ENCODE measurements around the gene RPS6KA4. TPM values are rescaled to one million over a fixed set of nuclear protein-coding genes. Genes with fewer than 3 reads are reported as not detected.

The RPS6KA4 gene
- total and polyA plus RNA-seq, 2 of the 13 experiments (the other 11 are each of a cell fraction or from before 2014, with no cell fraction given), result 8.9 to 14.2 TPM

DNA sequence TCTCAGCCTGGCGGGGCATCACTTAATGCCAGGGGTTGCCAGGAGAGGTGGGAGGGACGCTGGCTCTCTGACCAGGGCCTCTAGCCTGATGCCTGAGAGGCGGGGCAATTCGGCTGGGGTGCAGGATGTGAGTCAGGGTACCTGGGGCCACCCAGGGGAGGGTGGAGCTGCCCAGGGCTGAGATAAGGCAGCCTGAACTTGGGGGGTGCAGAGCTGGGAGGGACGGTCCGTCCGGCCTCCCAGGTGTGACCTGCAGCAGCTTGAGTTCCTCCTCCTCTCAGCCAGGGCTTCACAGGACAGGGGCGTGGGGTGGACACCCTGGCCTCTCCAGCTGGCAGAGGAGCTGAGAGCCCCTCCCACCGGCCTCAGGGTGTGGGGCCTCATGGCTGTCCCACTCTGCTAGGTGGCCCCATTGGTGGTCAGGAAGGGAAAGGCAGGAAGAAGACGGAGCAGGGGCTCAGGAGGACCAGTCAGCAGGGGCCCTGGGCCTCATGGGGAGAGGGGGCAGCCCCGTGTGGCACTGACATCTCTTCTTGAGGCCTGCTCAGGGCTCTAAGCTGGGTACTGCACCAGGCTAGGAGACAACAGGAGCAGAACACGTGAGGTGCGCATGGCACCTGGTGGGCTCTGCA, 942 bp upstream of the RPS6KA4 start (continued):
- TF ChIP-seq ZNF383 (CRISPR knock-in tag; IDR thresholded peaks at IDR 0.05; ENCODE audit: borderline replicate concordance), result no peak
- no peak for TF ChIP-seq ZNF672 (CRISPR knock-in tag; IDR thresholded peaks at IDR 0.05)
- TF ChIP-seq GPN1 (CRISPR knock-in tag; IDR thresholded peaks at IDR 0.05; ENCODE audit: borderline replicate concordance), result no peak
- 0 out of 2 replicates have a peak, but pooled peaks have one; percentile 5 for TF ChIP-seq ZNF558 (CRISPR knock-in tag; IDR thresholded peaks at IDR 0.05; ENCODE audit: borderline replicate concordance)
- no peak for TF ChIP-seq ZNF577 (CRISPR knock-in tag; IDR thresholded peaks at IDR 0.05; ENCODE audit: borderline replicate concordance, low read depth)
- no peak for TF ChIP-seq MED13 (CRISPR knock-in tag; IDR thresholded peaks at IDR 0.05)
- no peak for TF ChIP-seq FOXK2 (IDR thresholded peaks at IDR 0.05)
- no peak for TF ChIP-seq YEATS2 (CRISPR knock-in tag; IDR thresholded peaks at IDR 0.05; ENCODE audit: borderline replicate concordance)
- TF ChIP-seq MTF1 (CRISPR knock-in tag; IDR thresholded peaks at IDR 0.05), result no peak
- no peak for TF ChIP-seq CEBPG (CRISPR knock-in tag; IDR thresholded peaks at IDR 0.05)
- TF ChIP-seq, protein P1, sequence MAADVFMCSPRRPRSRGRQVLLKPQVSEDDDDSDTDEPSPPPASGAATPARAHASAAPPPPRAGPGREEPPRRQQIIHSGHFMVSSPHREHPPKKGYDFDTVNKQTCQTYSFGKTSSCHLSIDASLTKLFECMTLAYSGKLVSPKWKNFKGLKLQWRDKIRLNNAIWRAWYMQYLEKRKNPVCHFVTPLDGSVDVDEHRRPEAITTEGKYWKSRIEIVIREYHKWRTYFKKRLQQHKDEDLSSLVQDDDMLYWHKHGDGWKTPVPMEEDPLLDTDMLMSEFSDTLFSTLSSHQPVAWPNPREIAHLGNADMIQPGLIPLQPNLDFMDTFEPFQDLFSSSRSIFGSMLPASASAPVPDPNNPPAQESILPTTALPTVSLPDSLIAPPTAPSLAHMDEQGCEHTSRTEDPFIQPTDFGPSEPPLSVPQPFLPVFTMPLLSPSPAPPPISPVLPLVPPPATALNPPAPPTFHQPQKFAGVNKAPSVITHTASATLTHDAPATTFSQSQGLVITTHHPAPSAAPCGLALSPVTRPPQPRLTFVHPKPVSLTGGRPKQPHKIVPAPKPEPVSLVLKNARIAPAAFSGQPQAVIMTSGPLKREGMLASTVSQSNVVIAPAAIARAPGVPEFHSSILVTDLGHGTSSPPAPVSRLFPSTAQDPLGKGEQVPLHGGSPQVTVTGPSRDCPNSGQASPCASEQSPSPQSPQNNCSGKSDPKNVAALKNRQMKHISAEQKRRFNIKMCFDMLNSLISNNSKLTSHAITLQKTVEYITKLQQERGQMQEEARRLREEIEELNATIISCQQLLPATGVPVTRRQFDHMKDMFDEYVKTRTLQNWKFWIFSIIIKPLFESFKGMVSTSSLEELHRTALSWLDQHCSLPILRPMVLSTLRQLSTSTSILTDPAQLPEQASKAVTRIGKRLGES (CRISPR knock-in tag; IDR thresholded peaks at IDR 0.05; ENCODE audit: borderline replicate concordance), result no peak
- TF ChIP-seq ZMAT3 (CRISPR knock-in tag; conservative IDR thresholded peaks at IDR 0.05), result 0 out of 2 replicates have a peak, but pooled peaks have one; percentile 24
- no peak for TF ChIP-seq NFKBIZ (CRISPR knock-in tag; IDR thresholded peaks at IDR 0.05)
- TF ChIP-seq ZNF772 (CRISPR knock-in tag; IDR thresholded peaks at IDR 0.05), result peak; percentile 45; the same call in 1 of the 2 replicates
- TF ChIP-seq, protein P2, sequence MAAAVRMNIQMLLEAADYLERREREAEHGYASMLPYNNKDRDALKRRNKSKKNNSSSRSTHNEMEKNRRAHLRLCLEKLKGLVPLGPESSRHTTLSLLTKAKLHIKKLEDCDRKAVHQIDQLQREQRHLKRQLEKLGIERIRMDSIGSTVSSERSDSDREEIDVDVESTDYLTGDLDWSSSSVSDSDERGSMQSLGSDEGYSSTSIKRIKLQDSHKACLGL (CRISPR knock-in tag; IDR thresholded peaks at IDR 0.05), result peak; percentile 53; the same call in 1 of the 2 replicates
- TF ChIP-seq, protein P3, sequence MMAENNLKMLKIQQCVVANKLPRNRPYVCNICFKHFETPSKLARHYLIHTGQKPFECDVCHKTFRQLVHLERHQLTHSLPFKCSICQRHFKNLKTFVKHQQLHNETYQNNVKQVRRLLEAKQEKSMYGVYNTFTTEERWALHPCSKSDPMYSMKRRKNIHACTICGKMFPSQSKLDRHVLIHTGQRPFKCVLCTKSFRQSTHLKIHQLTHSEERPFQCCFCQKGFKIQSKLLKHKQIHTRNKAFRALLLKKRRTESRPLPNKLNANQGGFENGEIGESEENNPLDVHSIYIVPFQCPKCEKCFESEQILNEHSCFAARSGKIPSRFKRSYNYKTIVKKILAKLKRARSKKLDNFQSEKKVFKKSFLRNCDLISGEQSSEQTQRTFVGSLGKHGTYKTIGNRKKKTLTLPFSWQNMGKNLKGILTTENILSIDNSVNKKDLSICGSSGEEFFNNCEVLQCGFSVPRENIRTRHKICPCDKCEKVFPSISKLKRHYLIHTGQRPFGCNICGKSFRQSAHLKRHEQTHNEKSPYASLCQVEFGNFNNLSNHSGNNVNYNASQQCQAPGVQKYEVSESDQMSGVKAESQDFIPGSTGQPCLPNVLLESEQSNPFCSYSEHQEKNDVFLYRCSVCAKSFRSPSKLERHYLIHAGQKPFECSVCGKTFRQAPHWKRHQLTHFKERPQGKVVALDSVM (CRISPR knock-in tag; IDR thresholded peaks at IDR 0.05), result no peak
- no peak for TF ChIP-seq MAZ (IDR thresholded peaks at IDR 0.05; ENCODE audit: borderline replicate concordance, low read depth, low read length)
- peak; percentile 73 for TF ChIP-seq MAZ (CRISPR knock-in tag; IDR thresholded peaks at IDR 0.05; ENCODE audit: low read depth)
- TF ChIP-seq ZNF737 (CRISPR knock-in tag; IDR thresholded peaks at IDR 0.05; ENCODE audit: borderline replicate concordance), result no peak
- no peak for TF ChIP-seq RBFOX2 (IDR thresholded peaks at IDR 0.05; ENCODE audit: low read depth, low read length)
- TF ChIP-seq SIN3A (IDR thresholded peaks at IDR 0.05; ENCODE audit: borderline replicate concordance, low read depth, low read length), result 0 out of 2 replicates have a peak, but pooled peaks have one; percentile 54
- TF ChIP-seq LCORL (IDR thresholded peaks at IDR 0.05), result no peak
- TF ChIP-seq LCORL (CRISPR knock-in tag; IDR thresholded peaks at IDR 0.05), result peak; percentile 50; the same call in 1 of the 2 replicates
- TF ChIP-seq HMG20A (CRISPR knock-in tag; IDR thresholded peaks at IDR 0.05; ENCODE audit: borderline replicate concordance), result no peak
- TF ChIP-seq ZSCAN20 (CRISPR knock-in tag; IDR thresholded peaks at IDR 0.05; ENCODE audit: borderline replicate concordance), result no peak
- TF ChIP-seq SP5 (CRISPR knock-in tag; IDR thresholded peaks at IDR 0.05; ENCODE audit: borderline replicate concordance, low read depth), result peak; percentile 39; the same call in 1 of the 2 replicates
- TF ChIP-seq ONECUT2 (CRISPR knock-in tag; IDR thresholded peaks at IDR 0.05), result no peak
- no peak for TF ChIP-seq MZF1 (CRISPR knock-in tag; IDR thresholded peaks at IDR 0.05; ENCODE audit: borderline replicate concordance)
